IPS-20b (cell line): ENCODE results near the gene EEF1E1.
A peak's percentile ranks its signal among the peaks of the same experiment; 100 is the strongest.

Experiments used
- H3K27ac ChIP-seq: one replicate; pipeline ENCODE4 v1.5.1; 2013; ENCODE audit warnings: low read length
- H3K27me3 ChIP-seq: 2 replicates; pipeline ENCODE4 v1.6.1; 2013; ENCODE audit warnings: mild to moderate bottlenecking, low read length, inconsistent platforms; ENCODE audit not compliant: insufficient read depth
- H3K36me3 ChIP-seq: 2 replicates; pipeline ENCODE4 v1.6.1; 2013; ENCODE audit warnings: low read depth, mild to moderate bottlenecking, inconsistent platforms, low read length, moderate library complexity; ENCODE audit not compliant: insufficient read depth
- H3K4me1 ChIP-seq: 2 replicates; pipeline ENCODE4 v1.6.1; 2013; ENCODE audit warnings: mild to moderate bottlenecking, control low read depth, inconsistent platforms, low read length, moderate library complexity; ENCODE audit not compliant: insufficient read depth
- H3K4me3 ChIP-seq: 2 replicates; pipeline ENCODE4 v1.5.1; 2013; ENCODE audit warnings: mild to moderate bottlenecking, low read length, inconsistent platforms
- H3K9ac ChIP-seq: 2 replicates; pipeline ENCODE4 v1.6.1; 2013; ENCODE audit warnings: low read depth, mild to moderate bottlenecking, inconsistent platforms, low read length, moderate library complexity
- H3K9me3 ChIP-seq: 2 replicates; pipeline ENCODE4 v1.6.1; 2013; ENCODE audit warnings: mild to moderate bottlenecking, low read depth, low read length, inconsistent platforms; ENCODE audit not compliant: insufficient read depth

Gene EEF1E1

GRCh38 chr6:8102122-8102958, at the start of gene EEF1E1:
EEF1E1 (minus strand) TSS chr6:8102548; CDS start chr6:8102521, 27 bp downstream.
- Histone ChIP-seq H3K27me3 (no peaks in the 10 kb centered on the region), H3K4me1 (peaks cover 8% of the 10 kb centered on the region; the same call in 1 of the 2 replicates), H3K9ac (peak within 1 kb of the TSS; percentile 90), H3K27ac (peak within 1 kb of the TSS; percentile 62), H3K4me3 (peak within 1 kb of the TSS; percentile 85), H3K36me3 (peaks cover 22% of the 10 kb centered on the region), H3K9me3 (no peaks in the 10 kb centered on the region)

GRCh38 chr6:8149350-8149749, 47.0 kb upstream of the EEF1E1 start:
- Histone ChIP-seq H3K36me3 (no peaks in the 10 kb centered on the region), H3K4me1 (peaks cover 2% of the 10 kb centered on the region; the same call in 1 of the 2 replicates), H3K9ac (no peak overlapping the region), H3K9me3 (no peaks in the 10 kb centered on the region), H3K4me3 (no peak overlapping the region), H3K27ac (no peak overlapping the region), H3K27me3 (no peaks in the 10 kb centered on the region)

GRCh38 chr6:8143945-8144344, 41.6 kb upstream of the EEF1E1 start:
- Histone ChIP-seq H3K9me3 (no peaks in the 10 kb centered on the region), H3K4me3 (no peak overlapping the region), H3K4me1 (no peaks in the 10 kb centered on the region), H3K27me3 (no peaks in the 10 kb centered on the region), H3K27ac (no peak overlapping the region), H3K9ac (no peak overlapping the region), H3K36me3 (no peaks in the 10 kb centered on the region)

- no peak overlapping the region for H3K4me3 ChIP-seq
- no peaks in the 10 kb centered on the region for H3K4me1 ChIP-seq
- no peak overlapping the region for H3K9ac ChIP-seq
- no peaks in the 10 kb centered on the region for H3K36me3 ChIP-seq
- H3K9me3 ChIP-seq, result no peaks in the 10 kb centered on the region
- H3K27ac ChIP-seq, result no peak overlapping the region
- H3K27me3 ChIP-seq, result no peaks in the 10 kb centered on the region
Measured at GRCh38 chr6:8139451-8139850, 37.1 kb upstream of the EEF1E1 start.

- no peaks in the 10 kb centered on the region for H3K27me3 ChIP-seq
- no peaks in the 10 kb centered on the region for H3K4me1 ChIP-seq
- no peaks in the 10 kb centered on the region for H3K36me3 ChIP-seq
- no peak overlapping the region for H3K9ac ChIP-seq
- no peak overlapping the region for H3K4me3 ChIP-seq
- H3K9me3 ChIP-seq, result no peaks in the 10 kb centered on the region
- H3K27ac ChIP-seq, result no peak overlapping the region
Measured at GRCh38 chr6:8137529-8137939, 35.2 kb upstream of the EEF1E1 start.

- Histone ChIP-seq H3K9me3 (no peaks in the 10 kb centered on the region), H3K4me1 (no peaks in the 10 kb centered on the region), H3K27me3 (no peaks in the 10 kb centered on the region), H3K9ac (no peak overlapping the region), H3K27ac (no peak overlapping the region), H3K36me3 (no peaks in the 10 kb centered on the region), H3K4me3 (no peak overlapping the region)
Measured at GRCh38 chr6:8135276-8135675, 32.9 kb upstream of the EEF1E1 start.

GRCh38 chr6:8132130-8132529, 29.8 kb upstream of the EEF1E1 start:
- H3K9me3 ChIP-seq, result no peaks in the 10 kb centered on the region
- H3K36me3 ChIP-seq, result no peaks in the 10 kb centered on the region
- no peak overlapping the region for H3K9ac ChIP-seq
- H3K27ac ChIP-seq, result no peak overlapping the region
- H3K27me3 ChIP-seq, result no peaks in the 10 kb centered on the region
- no peak overlapping the region for H3K4me3 ChIP-seq
- H3K4me1 ChIP-seq, result no peaks in the 10 kb centered on the region

GRCh38 chr6:8131265-8131897, 29.0 kb upstream of the EEF1E1 start:
- Histone ChIP-seq H3K9ac (no peak overlapping the region), H3K27me3 (no peaks in the 10 kb centered on the region), H3K4me3 (no peak overlapping the region), H3K27ac (no peak overlapping the region), H3K36me3 (no peaks in the 10 kb centered on the region), H3K9me3 (no peaks in the 10 kb centered on the region), H3K4me1 (no peaks in the 10 kb centered on the region)

GRCh38 chr6:8130399-8130798, 28.1 kb upstream of the EEF1E1 start:
- no peaks in the 10 kb centered on the region for H3K4me1 ChIP-seq
- no peak overlapping the region for H3K9ac ChIP-seq

GRCh38 chr6:8123236-8123635, 20.9 kb upstream of the EEF1E1 start:
- H3K9me3 ChIP-seq, result no peaks in the 10 kb centered on the region
- H3K4me3 ChIP-seq, result no peak overlapping the region
- no peak overlapping the region for H3K27ac ChIP-seq
- no peaks in the 10 kb centered on the region for H3K27me3 ChIP-seq
- no peaks in the 10 kb centered on the region for H3K4me1 ChIP-seq
- H3K36me3 ChIP-seq, result no peaks in the 10 kb centered on the region
- H3K9ac ChIP-seq, result no peak overlapping the region

More at GRCh38 chr6:8130399-8130798, 28.1 kb upstream of the EEF1E1 start:
- Histone ChIP-seq H3K4me3 (no peak overlapping the region), H3K36me3 (no peaks in the 10 kb centered on the region), H3K27me3 (no peaks in the 10 kb centered on the region), H3K27ac (no peak overlapping the region), H3K9me3 (no peaks in the 10 kb centered on the region)

- no peak overlapping the region for H3K27ac ChIP-seq
- H3K4me1 ChIP-seq, result no peaks in the 10 kb centered on the region
Measured at GRCh38 chr6:8114956-8115355, 12.6 kb upstream of the EEF1E1 start.

GRCh38 chr6:8113131-8113654, 10.8 kb upstream of the EEF1E1 start:
- Histone ChIP-seq H3K9ac (no peak overlapping the region), H3K4me1 (no peaks in the 10 kb centered on the region), H3K36me3 (no peaks in the 10 kb centered on the region), H3K9me3 (no peaks in the 10 kb centered on the region), H3K27me3 (no peaks in the 10 kb centered on the region), H3K27ac (no peak overlapping the region), H3K4me3 (no peak overlapping the region)

More at GRCh38 chr6:8114956-8115355, 12.6 kb upstream of the EEF1E1 start:
- Histone ChIP-seq H3K36me3 (no peaks in the 10 kb centered on the region), H3K9ac (no peak overlapping the region), H3K27me3 (no peaks in the 10 kb centered on the region), H3K9me3 (no peaks in the 10 kb centered on the region), H3K4me3 (no peak overlapping the region)
